HUES6 (cell line): Measurements from ENCODE around the gene FGFBP3.

Experiments
- H3K27ac ChIP-seq: 2 replicates; pipeline ENCODE4 v1.7.0; 2013; ENCODE audit warnings: low read depth, mild to moderate bottlenecking, low read length, inconsistent platforms
- H3K27me3 ChIP-seq: 2 replicates; pipeline ENCODE4 v1.6.1; 2013; ENCODE audit warnings: low read length; ENCODE audit not compliant: control insufficient read depth, insufficient read depth
- H3K36me3 ChIP-seq: 2 replicates; pipeline ENCODE4 v1.6.1; 2013; ENCODE audit warnings: low read length; ENCODE audit not compliant: control insufficient read depth, insufficient read depth
- H3K4me1 ChIP-seq: 2 replicates; pipeline ENCODE4 v1.6.1; 2013; ENCODE audit warnings: low read length; ENCODE audit not compliant: control insufficient read depth, insufficient read depth
- H3K4me3 ChIP-seq: 2 replicates; pipeline ENCODE4 v1.5.1; 2013; ENCODE audit warnings: low read depth, low read length
- H3K9ac ChIP-seq: one replicate; pipeline ENCODE4 v1.6.1; 2013; ENCODE audit warnings: mild to moderate bottlenecking, low read length
- H3K9me3 ChIP-seq: 2 replicates; pipeline ENCODE4 v1.6.1; 2013; ENCODE audit warnings: low read depth, low read length; ENCODE audit not compliant: control insufficient read depth, insufficient read depth

The FGFBP3 gene

DNA sequence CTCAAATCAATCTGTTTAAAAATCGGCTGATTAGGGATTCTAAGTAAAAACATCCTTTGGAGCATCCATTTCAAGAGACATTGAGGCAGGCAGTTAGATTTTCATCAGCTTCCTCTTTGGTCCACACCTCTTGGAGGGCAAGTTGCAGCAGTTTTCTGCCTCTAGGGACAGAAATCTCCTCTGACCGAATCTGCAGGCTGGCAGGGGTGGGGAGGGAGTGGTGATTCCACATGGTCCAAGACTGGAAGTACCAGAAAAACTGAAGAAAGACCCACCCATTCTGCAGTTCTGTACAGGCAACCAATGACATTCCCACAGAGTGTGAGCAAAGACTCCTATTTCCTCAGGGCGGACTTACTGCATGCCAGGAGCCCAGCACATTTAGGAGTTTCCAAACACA, 29.0 kb downstream of the FGFBP3 start:
- no peaks in the 10 kb centered on the region for H3K27me3 ChIP-seq
- no peak overlapping the region for H3K4me3 ChIP-seq
- peaks cover 39% of the 10 kb centered on the region for H3K4me1 ChIP-seq
- peaks cover 2% of the 10 kb centered on the region; the same call in 1 of the 2 replicates for H3K9me3 ChIP-seq
- H3K9ac ChIP-seq, result no peak overlapping the region
- no peaks in the 10 kb centered on the region for H3K36me3 ChIP-seq
- H3K27ac ChIP-seq, result no peak overlapping the region

DNA sequence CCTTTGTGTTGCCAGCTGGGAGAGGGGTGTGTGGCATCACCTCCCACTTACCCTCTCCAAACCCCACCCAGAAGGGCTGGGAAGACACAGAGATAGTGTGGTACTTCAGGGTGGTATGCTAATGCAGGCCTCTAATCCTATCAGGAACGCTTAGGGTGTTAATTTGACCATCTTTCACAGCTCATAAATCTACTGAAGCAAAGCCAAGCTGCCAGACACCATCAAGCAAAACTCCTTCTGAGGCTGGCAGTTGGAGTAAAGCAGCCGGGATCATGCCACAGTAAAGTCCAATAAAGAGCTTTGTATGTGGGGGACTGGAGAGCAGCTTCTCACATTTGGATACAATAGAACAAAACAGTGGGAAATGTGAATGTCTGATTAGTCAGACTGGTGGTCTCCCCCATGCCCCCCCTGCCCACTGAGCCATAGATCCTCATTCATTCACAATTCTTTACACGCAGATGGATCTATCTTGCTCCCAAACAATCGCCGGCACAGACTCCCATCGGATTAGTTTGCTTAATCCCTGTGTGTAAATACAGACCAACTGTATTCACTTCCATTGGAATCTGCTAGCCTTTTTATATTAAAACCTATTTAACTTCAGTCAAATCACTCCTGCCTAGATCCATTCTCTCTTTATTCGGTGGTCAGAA, 29.6 kb downstream of the FGFBP3 start:
- Histone ChIP-seq H3K4me1 (peaks cover 32% of the 10 kb centered on the region), H3K27me3 (no peaks in the 10 kb centered on the region), H3K4me3 (no peak overlapping the region), H3K9me3 (peaks cover 2% of the 10 kb centered on the region; the same call in 1 of the 2 replicates), H3K36me3 (no peaks in the 10 kb centered on the region), H3K27ac (no peak overlapping the region), H3K9ac (no peak overlapping the region)

DNA sequence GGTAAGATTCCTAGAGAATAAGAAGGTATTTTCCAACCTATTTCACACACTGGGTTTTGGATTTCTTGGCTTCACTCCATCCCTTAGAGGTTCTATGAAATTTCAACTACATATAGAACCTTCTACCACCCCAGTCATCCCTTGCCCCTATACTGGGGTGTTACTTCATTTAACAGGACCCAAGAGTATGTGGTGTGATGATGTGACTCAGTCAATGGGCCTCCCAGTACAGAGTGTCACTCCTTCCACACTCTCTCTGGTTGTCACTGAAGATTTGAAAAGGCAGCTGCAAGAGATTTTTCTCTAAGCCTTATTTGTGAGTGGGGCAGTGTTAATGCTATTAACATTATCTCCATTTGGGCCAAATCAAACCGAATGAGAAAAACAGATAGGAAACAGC, 33.5 kb downstream of the FGFBP3 start:
- no peaks in the 10 kb centered on the region for H3K36me3 ChIP-seq
- H3K9ac ChIP-seq, result no peak overlapping the region
- no peak overlapping the region for H3K27ac ChIP-seq
- H3K4me1 ChIP-seq, result peaks cover 16% of the 10 kb centered on the region
- H3K27me3 ChIP-seq, result no peaks in the 10 kb centered on the region
- no peaks in the 10 kb centered on the region for H3K9me3 ChIP-seq
- no peak overlapping the region for H3K4me3 ChIP-seq

DNA sequence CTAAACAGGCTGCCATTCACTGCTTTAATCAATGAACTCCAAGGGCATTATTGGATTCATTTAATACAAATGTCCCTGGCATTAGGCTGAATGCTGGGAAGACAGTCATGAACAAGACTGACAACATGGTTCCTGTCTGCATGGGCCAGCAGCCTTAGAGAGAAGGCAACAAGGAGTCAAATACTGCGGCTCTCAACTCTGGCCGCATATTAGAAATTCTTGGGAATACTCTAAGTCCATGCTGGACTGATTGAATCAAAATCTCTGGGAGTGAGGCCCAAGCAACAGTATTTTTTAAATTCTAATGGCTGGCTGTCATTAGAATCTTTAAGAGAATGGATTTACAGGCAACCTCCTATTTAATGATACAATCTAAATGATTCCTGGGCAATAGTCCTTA, 34.1 kb downstream of the FGFBP3 start:
- Histone ChIP-seq H3K9ac (no peak overlapping the region), H3K9me3 (no peaks in the 10 kb centered on the region), H3K4me3 (no peak overlapping the region), H3K27ac (no peak overlapping the region), H3K4me1 (peaks cover 11% of the 10 kb centered on the region), H3K36me3 (no peaks in the 10 kb centered on the region), H3K27me3 (no peaks in the 10 kb centered on the region)

DNA sequence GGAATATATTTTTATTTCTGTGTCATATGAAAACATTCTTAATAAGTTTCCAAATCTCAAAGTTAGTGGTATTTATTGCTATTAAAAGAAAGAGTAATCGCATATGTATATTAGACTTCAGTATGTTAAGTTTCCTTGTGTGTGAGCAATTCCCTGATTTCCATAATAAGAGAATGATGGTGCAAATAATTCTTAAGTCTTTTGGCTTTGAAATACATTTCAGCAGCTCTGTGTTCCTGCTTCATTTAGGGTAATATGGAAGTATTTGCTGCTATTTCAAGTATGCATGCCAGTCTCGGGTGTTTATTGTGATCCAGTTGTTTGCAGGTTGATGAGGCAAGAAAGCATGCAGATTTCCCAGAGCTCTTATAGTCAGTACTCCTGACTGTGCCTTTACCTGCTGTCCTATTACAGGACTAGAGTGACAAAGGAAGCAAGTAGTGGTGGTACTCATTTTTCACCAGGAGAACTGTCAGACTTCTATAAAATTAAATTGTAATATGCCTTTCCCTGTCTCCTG, 43.7 kb downstream of the FGFBP3 start:
- Histone ChIP-seq H3K4me1 (peaks cover 16% of the 10 kb centered on the region), H3K4me3 (no peak overlapping the region), H3K9me3 (no peaks in the 10 kb centered on the region), H3K27ac (no peak overlapping the region; the same call in 1 of the 2 replicates), H3K27me3 (no peaks in the 10 kb centered on the region), H3K36me3 (peaks cover 38% of the 10 kb centered on the region), H3K9ac (no peak overlapping the region)

DNA sequence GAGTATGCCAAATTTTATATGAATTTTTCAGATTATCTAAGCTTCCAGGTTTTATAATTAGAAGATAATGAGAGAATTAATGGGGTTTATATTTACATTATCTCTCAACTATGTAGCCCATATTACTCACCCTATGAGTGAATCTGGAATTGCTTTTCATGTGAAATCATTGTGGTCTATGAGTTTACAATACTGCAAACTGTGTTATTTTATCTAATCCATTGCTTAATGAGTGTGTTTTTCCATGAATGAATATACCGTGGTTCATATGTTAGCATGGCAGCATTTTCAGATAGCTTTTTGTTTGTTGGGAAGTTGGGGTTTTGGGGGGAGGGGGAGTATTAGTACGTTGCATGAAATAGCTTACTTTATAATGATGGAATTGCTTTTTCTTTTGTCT, 44.5 kb downstream of the FGFBP3 start:
- Histone ChIP-seq H3K27me3 (no peaks in the 10 kb centered on the region), H3K36me3 (peaks cover 47% of the 10 kb centered on the region), H3K27ac (no peak overlapping the region), H3K9ac (no peak overlapping the region), H3K4me3 (no peak overlapping the region), H3K9me3 (no peaks in the 10 kb centered on the region), H3K4me1 (peaks cover 16% of the 10 kb centered on the region)

DNA sequence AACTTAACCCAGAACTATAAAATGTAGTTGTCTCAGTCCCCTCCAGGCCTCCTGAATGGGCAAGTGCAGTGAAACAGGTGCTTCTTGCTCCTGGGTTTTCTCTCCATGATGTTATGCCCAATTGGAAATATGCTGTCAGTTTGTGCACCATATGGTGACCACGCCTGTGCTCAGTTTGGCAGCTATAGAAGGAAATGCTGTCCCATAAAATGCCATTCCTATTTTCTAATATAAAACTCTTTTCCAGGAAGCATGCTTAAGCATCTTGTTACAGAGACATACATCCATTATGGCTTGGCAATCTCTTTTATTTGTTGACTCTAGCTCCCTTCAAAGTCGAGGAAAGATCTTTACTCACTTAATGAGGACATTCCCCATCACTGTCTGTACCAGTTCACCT, 45.2 kb downstream of the FGFBP3 start:
- Histone ChIP-seq H3K4me1 (peaks cover 11% of the 10 kb centered on the region), H3K4me3 (no peak overlapping the region), H3K9me3 (no peaks in the 10 kb centered on the region), H3K27me3 (no peaks in the 10 kb centered on the region), H3K36me3 (peaks cover 53% of the 10 kb centered on the region), H3K9ac (no peak overlapping the region), H3K27ac (no peak overlapping the region)

DNA sequence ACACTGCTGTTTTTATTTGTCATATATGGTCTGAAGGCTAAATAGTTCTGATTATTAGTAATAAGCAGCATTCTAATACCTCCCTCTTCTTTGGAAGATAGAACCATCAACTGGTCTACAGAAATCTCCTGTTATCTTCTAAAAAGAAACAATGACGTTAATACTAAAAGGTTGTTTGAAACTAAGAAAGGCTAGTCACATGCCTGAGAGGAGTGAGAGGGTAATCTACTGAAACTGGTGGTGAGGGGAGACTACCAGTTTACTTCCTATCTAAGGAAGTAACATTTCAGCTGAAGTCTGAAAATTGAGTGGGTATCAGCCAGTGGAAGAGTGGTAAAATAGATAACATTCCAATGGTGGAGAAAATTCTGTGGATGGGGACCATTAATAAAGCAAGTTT, 48.4 kb downstream of the FGFBP3 start:
- H3K9me3 ChIP-seq, result no peaks in the 10 kb centered on the region
- H3K36me3 ChIP-seq, result peaks cover 80% of the 10 kb centered on the region
- H3K27ac ChIP-seq, result no peak overlapping the region
- no peaks in the 10 kb centered on the region for H3K27me3 ChIP-seq
- H3K4me1 ChIP-seq, result peaks cover 7% of the 10 kb centered on the region
- H3K4me3 ChIP-seq, result no peak overlapping the region
- no peak overlapping the region for H3K9ac ChIP-seq

DNA sequence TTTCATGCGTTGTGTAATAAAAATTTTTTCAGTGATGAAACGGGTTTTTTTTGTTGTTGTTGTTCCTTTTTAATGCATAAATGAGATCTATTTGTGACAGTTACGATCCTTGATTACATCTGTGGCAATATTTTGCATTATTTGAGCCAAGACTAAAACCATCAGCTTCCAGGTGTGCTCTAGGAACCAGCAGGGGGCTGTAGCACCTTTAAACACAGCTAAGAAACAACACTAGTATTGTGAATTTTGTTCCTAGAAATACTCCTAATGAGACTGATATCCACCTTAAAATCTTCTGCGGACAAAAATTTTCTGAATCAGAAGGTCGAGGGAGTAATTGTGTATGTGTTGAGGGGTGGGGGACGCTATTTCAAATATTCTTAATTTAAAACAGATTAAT, 52.6 kb downstream of the FGFBP3 start:
- no peak overlapping the region for H3K27ac ChIP-seq
- H3K36me3 ChIP-seq, result peaks cover 94% of the 10 kb centered on the region
- no peak overlapping the region for H3K9ac ChIP-seq
- no peaks in the 10 kb centered on the region for H3K4me1 ChIP-seq
- no peaks in the 10 kb centered on the region for H3K27me3 ChIP-seq
- no peak overlapping the region for H3K4me3 ChIP-seq
- H3K9me3 ChIP-seq, result no peaks in the 10 kb centered on the region
